Activated naive CD8-positive, alpha-beta T cell (primary cell): Measurements from ENCODE around the gene FALEC.
"Not testable (repeated sequence)": the region's sequence is repeated elsewhere in the genome, so short reads cannot be mapped to it uniquely, and the experiment has no call there.

Experiments
- H3K27ac Mint-ChIP-seq: one replicate; pipeline ENCODE4 v1.8.0; 2021; ENCODE audit warnings: mixed read lengths
- H3K27me3 Mint-ChIP-seq: one replicate; pipeline ENCODE4 v1.8.0; 2021; ENCODE audit warnings: mixed read lengths
- H3K36me3 Mint-ChIP-seq: one replicate; pipeline ENCODE4 v1.8.0; 2021; ENCODE audit warnings: mixed read lengths
- H3K4me1 Mint-ChIP-seq: one replicate; pipeline ENCODE4 v1.8.0; 2021; ENCODE audit warnings: low read depth, mixed read lengths
- H3K4me3 Mint-ChIP-seq: one replicate; pipeline ENCODE4 v1.8.0; 2021; ENCODE audit warnings: mild to moderate bottlenecking, mixed read lengths
- H3K9me3 Mint-ChIP-seq: one replicate; pipeline ENCODE4 v1.8.0; 2021; ENCODE audit warnings: low read depth, mixed read lengths

Gene FALEC

DNA sequence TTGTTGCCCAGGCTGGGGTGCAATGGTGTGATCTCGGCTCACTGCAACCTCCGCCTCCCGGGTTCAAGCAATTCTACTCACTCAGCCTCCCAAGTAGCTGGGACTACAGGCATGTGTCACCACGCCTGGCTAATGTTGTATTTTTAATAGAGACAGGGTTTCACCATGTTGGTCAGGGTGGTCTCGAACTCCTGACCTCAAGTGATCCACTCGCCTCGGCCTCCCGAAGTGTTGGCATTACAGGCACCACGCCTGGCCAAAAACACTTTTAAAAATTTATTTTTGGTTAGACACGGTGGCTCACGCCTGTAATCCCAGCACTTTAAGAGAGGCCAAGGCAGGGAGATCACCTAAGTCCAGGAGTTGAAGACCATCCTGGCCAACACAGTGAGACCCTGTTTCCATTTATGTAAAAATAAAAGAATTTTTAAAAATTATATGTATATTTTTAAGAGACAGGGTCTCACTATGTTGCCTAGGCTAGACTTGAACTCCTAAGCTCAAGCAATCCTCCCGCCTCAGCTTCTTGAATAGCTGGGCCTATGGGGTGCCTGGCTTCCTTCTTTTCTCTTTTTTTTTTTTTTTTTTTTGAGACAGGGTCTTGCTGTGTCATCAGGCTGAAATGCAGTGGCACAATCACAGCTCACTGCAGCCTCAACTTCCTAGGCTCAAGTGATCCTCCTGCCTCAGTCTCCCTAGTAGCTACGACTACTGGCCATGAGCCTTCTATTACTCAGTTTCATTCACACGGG is 49.9 kb downstream of the FALEC start:
- not testable (repeated sequence) for H3K27me3 Mint-ChIP-seq, H3K36me3 Mint-ChIP-seq, H3K9me3 Mint-ChIP-seq
- Mint-ChIP-seq H3K4me3 (peak overlapping the region; percentile 98), H3K4me1 (peaks cover 84% of the 10 kb centered on the region), H3K27ac (peak overlapping the region; percentile 100)

DNA sequence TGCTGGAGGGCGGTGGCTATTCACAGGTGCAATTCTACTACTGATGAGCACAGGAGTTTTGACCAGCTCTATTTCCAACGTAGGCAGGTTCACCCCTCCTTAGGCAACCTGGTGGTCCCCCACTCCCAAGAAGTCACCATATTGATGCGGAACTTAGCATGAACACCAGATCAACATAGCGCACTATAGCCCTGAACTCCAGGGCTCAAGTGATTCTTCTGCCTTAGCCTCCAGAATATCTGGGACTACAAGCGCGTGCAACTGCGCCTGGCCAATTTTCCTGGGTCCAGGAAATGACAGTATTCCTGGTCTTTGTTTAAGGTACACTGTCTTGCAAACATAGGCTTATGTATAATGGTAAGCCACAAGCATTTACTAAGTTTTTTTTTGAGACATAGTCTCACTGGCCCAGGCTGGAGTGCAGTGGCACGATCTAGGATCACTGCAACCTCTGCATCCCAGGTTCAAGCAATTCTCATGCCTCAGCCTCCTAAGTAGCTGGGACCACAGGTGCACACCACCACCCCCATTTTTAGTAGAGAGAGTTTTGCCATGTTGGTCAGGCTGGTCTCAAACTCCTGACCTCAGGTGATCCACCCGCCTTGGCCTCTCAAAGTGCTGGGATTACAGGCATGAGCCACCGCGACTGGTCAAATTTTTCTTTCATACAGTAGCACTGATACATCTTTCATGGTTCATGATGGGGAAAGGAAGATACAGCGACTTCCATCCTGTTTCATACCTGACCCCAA is 51.2 kb downstream of the FALEC start:
- Mint-ChIP-seq H3K27me3 (no peaks in the 10 kb centered on the region), H3K4me3 (peak overlapping the region; percentile 85), H3K27ac (peak overlapping the region; percentile 98), H3K36me3 (peaks cover 9% of the 10 kb centered on the region), H3K9me3 (no peaks in the 10 kb centered on the region), H3K4me1 (peaks cover 86% of the 10 kb centered on the region)

DNA sequence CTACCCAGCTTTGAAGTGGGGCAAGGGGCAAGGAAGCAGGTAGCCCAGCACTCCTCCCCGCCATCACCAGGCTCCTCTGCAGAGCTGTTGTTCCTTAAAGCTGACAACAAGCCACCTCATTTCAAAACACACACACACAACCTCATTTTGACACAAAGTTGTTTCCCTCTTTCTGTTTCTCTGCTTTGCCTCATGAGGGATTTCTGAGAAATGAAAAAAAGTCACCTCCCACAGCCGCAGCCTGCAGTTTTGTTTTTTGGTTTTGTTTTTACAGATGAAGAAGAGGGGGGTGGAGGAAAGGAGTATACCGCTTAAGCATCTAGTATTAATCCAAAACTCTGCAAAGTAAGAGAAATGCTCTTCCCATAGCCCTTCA is 51.8 kb downstream of the FALEC start:
- peak overlapping the region; percentile 85 for H3K4me3 Mint-ChIP-seq
- no peaks in the 10 kb centered on the region for H3K27me3 Mint-ChIP-seq
- no peaks in the 10 kb centered on the region for H3K9me3 Mint-ChIP-seq
- peaks cover 89% of the 10 kb centered on the region for H3K4me1 Mint-ChIP-seq
- peak overlapping the region; percentile 98 for H3K27ac Mint-ChIP-seq
- H3K36me3 Mint-ChIP-seq = peaks cover 9% of the 10 kb centered on the region

DNA sequence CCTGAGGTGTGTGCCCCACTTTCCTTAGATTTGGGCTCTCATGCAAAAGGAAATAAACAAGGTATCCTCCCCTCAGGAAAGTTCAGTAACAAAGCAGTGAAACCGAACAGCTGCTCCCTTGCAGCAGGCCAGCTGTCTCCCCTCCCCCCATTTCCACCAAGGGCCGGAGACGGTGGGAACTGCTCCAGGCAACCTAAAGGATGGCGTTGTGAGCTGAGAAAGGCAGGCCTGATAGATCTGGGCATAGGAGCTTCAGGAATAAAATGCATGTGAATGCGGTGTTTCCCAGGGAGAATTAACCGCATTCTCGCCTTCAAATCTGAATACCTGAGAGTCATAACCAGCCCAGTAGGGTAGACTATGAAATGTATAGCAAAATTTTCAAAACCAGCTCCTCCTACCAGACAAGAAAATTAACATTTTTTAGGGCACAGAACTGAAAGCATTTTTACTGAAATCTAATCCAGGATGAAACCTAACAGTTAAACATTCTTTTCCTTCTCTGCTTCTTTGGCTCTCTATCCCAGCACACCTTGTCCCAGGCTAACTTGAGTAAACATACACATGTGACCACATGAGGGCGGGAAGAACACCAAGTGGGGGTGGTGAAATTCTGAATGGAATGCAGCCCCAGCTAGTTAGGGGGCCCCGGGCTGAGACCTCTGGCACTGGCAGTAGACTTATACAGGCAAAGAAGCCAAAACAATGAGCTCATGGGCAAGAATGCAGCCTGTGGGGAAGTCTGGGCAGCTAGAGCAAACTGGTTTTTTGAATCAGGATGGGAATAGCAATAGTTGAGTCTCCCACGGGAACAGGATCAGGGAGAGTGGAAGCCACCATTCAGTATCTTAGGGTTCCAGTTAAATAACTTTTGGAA is 52.4 kb downstream of the FALEC start:
- Mint-ChIP-seq H3K4me1 (peaks cover 90% of the 10 kb centered on the region), H3K27me3 (no peaks in the 10 kb centered on the region), H3K4me3 (peak overlapping the region; percentile 85), H3K27ac (peak overlapping the region; percentile 98), H3K36me3 (peaks cover 14% of the 10 kb centered on the region), H3K9me3 (no peaks in the 10 kb centered on the region)

DNA sequence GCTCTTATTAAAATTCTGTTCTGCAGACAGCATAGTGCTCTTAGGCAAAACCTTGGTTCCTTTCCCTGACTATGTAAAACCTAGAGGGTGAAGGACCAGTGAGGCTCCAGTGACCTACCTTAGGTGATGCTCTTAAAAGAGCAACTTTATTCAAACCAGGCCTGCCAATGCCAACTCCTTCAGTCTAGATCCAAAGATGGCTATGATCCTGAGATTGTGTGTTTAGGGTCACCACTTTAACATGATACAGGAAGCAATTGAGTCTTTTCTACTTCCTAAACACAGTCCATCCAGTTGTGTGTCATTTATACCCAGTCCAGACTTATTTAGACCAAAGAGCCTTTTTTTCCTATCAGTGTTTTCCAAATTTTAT is 53.0 kb downstream of the FALEC start:
- peaks cover 90% of the 10 kb centered on the region for H3K4me1 Mint-ChIP-seq
- H3K4me3 Mint-ChIP-seq = peak overlapping the region; percentile 85
- no peaks in the 10 kb centered on the region for H3K27me3 Mint-ChIP-seq
- H3K9me3 Mint-ChIP-seq = no peaks in the 10 kb centered on the region
- H3K36me3 Mint-ChIP-seq = peaks cover 17% of the 10 kb centered on the region
- H3K27ac Mint-ChIP-seq = peak overlapping the region; percentile 98

DNA sequence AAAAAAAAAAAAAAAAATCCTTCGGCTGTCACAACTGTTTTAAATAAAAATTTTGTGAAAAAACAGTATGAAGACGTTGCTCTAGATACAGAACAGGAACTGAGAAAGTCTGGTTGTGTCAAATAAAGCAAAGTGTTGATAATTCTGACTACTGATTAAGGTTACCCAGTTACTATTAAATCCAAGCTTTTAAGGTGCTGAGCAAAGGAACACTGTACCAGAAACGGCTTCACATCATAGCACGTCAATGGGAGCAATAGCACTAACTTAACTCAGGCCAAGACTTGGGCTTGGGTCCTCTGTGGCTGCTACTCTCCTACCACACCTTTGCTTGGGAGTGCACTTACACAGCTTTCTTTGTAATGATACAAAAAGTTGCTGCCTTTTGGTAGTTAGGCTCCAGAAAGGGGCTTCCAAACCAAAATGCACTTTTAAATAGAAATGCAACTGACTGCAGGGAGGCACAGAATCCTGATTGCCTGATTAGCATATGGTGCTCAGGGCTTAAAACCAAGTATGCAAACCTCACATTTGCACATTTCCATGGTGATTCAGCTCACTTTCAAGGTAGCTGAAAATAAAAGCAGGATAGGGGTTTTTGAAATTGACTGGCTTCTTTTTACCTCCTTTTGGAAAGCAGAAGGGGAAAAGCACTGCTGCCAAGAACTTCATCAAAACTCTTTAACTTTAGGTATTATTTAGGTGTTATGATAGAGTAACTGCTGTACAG is 57.5 kb downstream of the FALEC start:
- Mint-ChIP-seq H3K27ac (peak overlapping the region; percentile 95), H3K27me3 (no peaks in the 10 kb centered on the region)

DNA sequence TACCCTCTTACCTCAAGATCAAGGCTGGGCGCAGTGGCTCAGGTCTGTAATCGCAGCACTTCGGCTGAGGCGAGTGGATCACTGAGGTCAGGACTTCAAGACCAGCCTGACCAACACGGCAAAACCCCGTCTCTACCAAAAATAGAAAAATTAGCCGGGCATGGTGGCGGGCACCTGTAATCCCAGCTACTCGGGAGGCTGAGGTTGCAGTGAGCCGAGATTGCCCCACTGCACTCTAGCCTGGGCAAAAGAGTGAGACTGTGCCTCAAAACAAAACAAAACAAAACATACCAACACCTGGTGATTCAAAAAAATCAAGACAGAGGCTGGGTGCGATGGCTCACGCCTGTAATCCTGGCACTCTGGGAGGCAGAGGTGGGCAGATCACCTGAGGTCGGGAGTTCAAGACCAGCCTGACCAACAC is 58.1 kb downstream of the FALEC start:
- not testable (repeated sequence) for H3K27me3 Mint-ChIP-seq, H3K9me3 Mint-ChIP-seq
- Mint-ChIP-seq H3K4me3 (peak overlapping the region; percentile 97), H3K36me3 (peaks cover 52% of the 10 kb centered on the region), H3K4me1 (peaks cover 62% of the 10 kb centered on the region), H3K27ac (peak overlapping the region; percentile 95)

More for the DNA sequence above, 57.5 kb downstream of the FALEC start:
- no peaks in the 10 kb centered on the region for H3K9me3 Mint-ChIP-seq
- H3K4me1 Mint-ChIP-seq = peaks cover 68% of the 10 kb centered on the region
- H3K4me3 Mint-ChIP-seq = peak overlapping the region; percentile 97
- peaks cover 47% of the 10 kb centered on the region for H3K36me3 Mint-ChIP-seq

DNA sequence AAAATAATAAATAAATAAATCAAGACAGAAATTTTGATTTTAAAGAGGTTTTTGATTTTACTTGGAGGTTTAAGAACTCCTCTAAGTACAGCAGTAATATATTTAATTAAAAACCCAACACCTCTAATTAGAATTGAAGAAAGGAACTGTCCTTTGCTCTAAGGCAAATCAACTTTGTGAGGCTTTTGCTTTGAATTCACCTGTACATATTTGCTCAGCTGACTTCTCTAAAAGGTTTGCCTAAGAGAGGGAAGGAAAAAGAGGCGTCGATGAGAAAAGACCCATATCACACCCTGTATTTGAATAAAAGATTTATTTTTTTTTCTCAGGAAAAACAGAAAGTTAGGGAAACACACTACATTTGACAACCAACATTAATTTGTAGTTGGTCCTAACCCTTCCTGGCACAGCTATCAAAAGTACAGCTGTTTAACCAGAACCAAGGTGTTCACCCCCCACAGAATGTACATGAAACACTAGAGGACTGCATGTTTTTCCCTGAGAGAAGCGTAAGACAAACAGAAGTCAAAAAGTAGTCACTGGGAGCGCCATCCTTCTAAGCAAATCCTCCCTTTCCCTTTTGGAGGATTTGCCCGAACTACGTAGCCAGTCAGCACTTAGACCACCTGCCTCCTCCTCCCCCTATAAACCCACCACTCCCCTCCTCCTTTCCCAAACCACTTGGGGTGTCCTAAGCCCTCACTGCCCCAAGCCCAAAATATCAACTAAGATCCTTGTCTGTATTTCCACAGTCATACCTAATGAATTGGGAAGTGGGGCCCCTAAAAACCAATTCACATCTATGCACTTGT is 58.9 kb downstream of the FALEC start:
- peaks cover 52% of the 10 kb centered on the region for H3K36me3 Mint-ChIP-seq

DNA sequence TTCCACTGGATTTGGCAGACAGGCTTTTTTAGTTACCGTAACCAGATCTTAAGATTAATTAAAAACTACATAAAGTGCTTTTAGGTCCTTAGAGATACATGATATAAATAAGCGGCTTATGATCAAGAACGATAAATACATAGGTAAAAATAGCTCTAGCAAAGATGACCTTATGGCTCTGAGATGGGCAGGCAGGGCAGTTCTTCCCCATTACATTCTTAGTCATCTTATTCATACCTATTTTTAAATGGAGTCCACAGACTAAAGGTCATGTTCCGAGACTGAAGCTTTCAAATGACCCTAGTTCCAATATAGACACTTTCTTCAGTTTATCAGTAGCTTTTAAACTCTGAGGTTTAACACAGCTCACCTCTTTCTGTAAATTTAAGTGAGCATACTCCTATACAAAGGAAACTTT is 59.5 kb downstream of the FALEC start:
- peaks cover 48% of the 10 kb centered on the region for H3K36me3 Mint-ChIP-seq
- H3K27me3 Mint-ChIP-seq = no peaks in the 10 kb centered on the region
- peak overlapping the region; percentile 98 for H3K27ac Mint-ChIP-seq
- H3K9me3 Mint-ChIP-seq = no peaks in the 10 kb centered on the region
- peaks cover 52% of the 10 kb centered on the region for H3K4me1 Mint-ChIP-seq
- H3K4me3 Mint-ChIP-seq = peak overlapping the region; percentile 97

More for the DNA sequence above, 58.9 kb downstream of the FALEC start:
- H3K4me3 Mint-ChIP-seq = peak overlapping the region; percentile 97
- H3K27ac Mint-ChIP-seq = peak overlapping the region; percentile 98
- no peaks in the 10 kb centered on the region for H3K27me3 Mint-ChIP-seq
- H3K4me1 Mint-ChIP-seq = peaks cover 54% of the 10 kb centered on the region
- H3K9me3 Mint-ChIP-seq = no peaks in the 10 kb centered on the region

DNA sequence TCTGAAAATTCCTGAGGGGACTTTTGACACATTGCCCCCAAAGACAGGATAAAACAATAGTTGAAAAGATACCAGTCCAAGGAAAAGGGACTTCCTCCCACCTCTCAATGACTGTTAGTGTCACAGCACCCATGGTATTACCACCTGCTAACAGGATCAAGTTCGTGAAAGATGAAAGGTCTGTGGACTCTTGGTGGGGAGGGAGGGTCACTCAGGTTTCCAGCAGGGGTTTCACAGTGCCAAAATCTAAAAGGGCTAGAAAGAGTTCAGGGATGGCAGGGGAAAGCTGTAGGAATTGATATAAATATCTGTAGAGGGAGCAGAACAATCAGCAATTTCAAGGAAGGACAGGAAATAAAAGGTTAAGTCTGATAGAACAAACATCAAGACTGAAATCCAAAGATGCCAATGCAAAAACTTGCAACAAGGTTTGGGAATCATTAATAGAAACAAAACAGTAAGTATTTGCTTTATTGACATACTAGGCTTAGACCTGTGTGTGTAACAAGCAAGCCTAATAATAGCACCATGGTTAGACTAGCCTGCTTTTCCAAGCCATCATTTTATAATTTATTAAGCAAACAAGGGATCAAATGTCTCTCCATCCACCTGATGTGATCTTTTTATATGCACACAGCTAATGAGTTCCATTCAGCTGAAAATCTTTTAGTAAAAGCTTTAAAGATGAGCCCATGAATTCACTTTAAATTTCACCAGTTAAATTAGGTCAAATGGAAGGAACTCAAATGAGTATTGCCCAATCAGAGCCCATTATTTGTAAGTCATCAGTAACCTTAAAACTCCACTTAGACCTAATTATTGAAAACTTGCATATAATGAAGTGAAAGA is 60.2 kb downstream of the FALEC start:
- H3K9me3 Mint-ChIP-seq = no peaks in the 10 kb centered on the region
- peak overlapping the region; percentile 98 for H3K27ac Mint-ChIP-seq
- peaks cover 47% of the 10 kb centered on the region for H3K36me3 Mint-ChIP-seq
- H3K4me1 Mint-ChIP-seq = peaks cover 52% of the 10 kb centered on the region
- H3K27me3 Mint-ChIP-seq = no peaks in the 10 kb centered on the region
- peak overlapping the region; percentile 97 for H3K4me3 Mint-ChIP-seq

DNA sequence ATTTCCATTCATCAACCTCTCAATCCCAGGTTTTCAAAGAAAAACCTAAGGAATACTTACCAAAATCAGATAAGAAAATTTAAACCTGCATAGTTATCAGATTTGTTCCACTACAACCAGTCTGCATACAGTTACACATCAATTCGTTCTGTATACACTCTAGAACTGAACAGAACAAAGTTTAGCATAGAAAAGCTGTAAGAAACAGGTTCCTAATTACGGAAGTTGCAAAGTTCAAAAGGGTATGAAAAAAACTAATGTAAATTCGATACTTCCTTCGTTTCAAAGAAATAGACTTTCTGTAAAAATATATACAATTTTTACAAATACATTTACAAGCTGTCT is 60.8 kb downstream of the FALEC start:
- peaks cover 47% of the 10 kb centered on the region for H3K36me3 Mint-ChIP-seq
- H3K9me3 Mint-ChIP-seq = no peaks in the 10 kb centered on the region
- H3K27ac Mint-ChIP-seq = peak overlapping the region; percentile 98
- peaks cover 50% of the 10 kb centered on the region for H3K4me1 Mint-ChIP-seq
- no peaks in the 10 kb centered on the region for H3K27me3 Mint-ChIP-seq
- H3K4me3 Mint-ChIP-seq = peak overlapping the region; percentile 97

DNA sequence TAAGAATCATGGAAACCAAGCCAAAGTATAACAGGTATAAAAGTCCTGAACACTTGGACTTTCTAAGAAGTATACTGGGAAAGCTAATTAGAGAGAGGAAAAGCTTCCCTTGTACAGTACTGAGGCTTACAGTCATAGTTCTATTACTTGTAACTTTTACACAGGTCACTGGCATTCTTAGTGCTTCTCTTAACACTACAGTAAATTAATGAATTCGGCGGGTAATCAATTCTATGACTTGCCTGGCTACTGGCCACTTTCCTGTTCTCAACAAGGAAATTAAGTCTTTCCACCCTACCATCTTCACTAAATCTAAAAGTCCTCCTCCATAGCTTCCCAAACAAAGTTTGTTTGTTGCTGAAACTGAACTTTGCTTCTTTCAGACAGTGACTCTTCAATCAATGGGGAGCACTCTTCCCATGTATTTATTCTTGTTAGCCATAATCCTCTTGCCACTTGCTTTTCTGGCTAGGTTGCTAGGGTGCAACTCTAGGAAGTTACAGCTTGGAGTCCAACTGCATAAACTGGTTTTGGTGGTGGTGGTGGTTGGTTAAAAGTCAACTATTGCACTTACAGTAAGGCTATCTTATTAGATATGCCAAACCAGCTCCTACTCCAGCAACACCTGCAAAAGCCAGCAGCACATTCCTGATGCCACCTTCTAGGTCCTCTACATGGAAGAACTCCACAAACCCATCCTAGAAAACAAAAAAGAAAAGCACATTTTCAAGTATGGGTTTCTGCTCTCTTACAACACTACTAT is 61.4 kb downstream of the FALEC start:
- Mint-ChIP-seq H3K9me3 (no peaks in the 10 kb centered on the region), H3K4me3 (peak overlapping the region; percentile 97), H3K4me1 (peaks cover 46% of the 10 kb centered on the region), H3K27me3 (no peaks in the 10 kb centered on the region), H3K27ac (peak overlapping the region; percentile 98), H3K36me3 (peaks cover 47% of the 10 kb centered on the region)
